ACHN (cell line): ENCODE measurements around the gene TOPBP1.
"Not testable (repeated sequence)": the region's sequence is repeated elsewhere in the genome, so short reads cannot be mapped to it uniquely, and the experiment has no call there.

ENCODE experiments used
- DNase-seq: peaks from one replicate; pipeline ENCODE4 v3.0.0-alpha.2; 2015
- in situ Hi-C: cut with HindIII; loops from 2 replicates; pipeline ENCODE4 v1.10.0; 2017; ENCODE audit warnings: low sequenced_read_pairs, low pct_ligation_motif_present, low pct_unique_long_range_greater_than_20kb

Gene TOPBP1

GRCh38 chr3:133676336-133677118 lies 14.8 kb upstream of the TOPBP1 start:
- in situ Hi-C loops = no loop called here
- DNase-seq = no peak

GRCh38 chr3:133675631-133676335 lies 14.0 kb upstream of the TOPBP1 start:
- in situ Hi-C loops = no loop called here
- no peak for DNase-seq

- DNase-seq = no peak
- in situ Hi-C loops = no loop called here
These were observed 12.7 kb upstream of the TOPBP1 start for GRCh38 chr3:133674290-133674919.

- DNase-seq = no peak
- in situ Hi-C loops = no loop called here
These were observed 12.0 kb upstream of the TOPBP1 start for GRCh38 chr3:133673746-133674145.

GRCh38 chr3:133672461-133672860 lies 10.7 kb upstream of the TOPBP1 start:
- in situ Hi-C loops = no loop called here
- no peak for DNase-seq

- DNase-seq = no peak
- in situ Hi-C loops = no loop called here
These were observed 8.8 kb upstream of the TOPBP1 start for GRCh38 chr3:133670525-133670995.

GRCh38 chr3:133669949-133670524 lies 8.3 kb upstream of the TOPBP1 start:
- DNase-seq = no peak
- in situ Hi-C loops = no loop called here

- DNase-seq = no peak
- in situ Hi-C loops = no loop called here
These were observed 5.4 kb upstream of the TOPBP1 start for GRCh38 chr3:133667118-133667517.

- DNase-seq, in situ Hi-C loops: not testable (repeated sequence)
These were observed 3.4 kb upstream of the TOPBP1 start for GRCh38 chr3:133665188-133665587.

GRCh38 chr3:133663569-133664313 lies 2.0 kb upstream of the TOPBP1 start:
- in situ Hi-C loops = no loop called here
- peak; percentile 64 for DNase-seq

- DNase-seq = peak; percentile 56
- in situ Hi-C loops = no loop called here
These were observed 524 bp upstream of the TOPBP1 start for GRCh38 chr3:133662278-133662651.

- in situ Hi-C loops = no loop called here
These were observed 1.9 kb downstream of the TOPBP1 start for GRCh38 chr3:133659806-133660205.

GRCh38 chr3:133655731-133656515 lies 5.8 kb downstream of the TOPBP1 start:
- in situ Hi-C loops = no loop called here
- DNase-seq = no peak

More at GRCh38 chr3:133659806-133660205, 1.9 kb downstream of the TOPBP1 start:
- no peak for DNase-seq

GRCh38 chr3:133649486-133650068 lies 12.2 kb downstream of the TOPBP1 start:
- in situ Hi-C loops = no loop called here

GRCh38 chr3:133644768-133645167 lies 17.0 kb downstream of the TOPBP1 start:
- peak; percentile 42 for DNase-seq
- in situ Hi-C loops = no loop called here

More at GRCh38 chr3:133649486-133650068, 12.2 kb downstream of the TOPBP1 start:
- DNase-seq = no peak

GRCh38 chr3:133643611-133644010 lies 18.1 kb downstream of the TOPBP1 start:
- DNase-seq = no peak
- in situ Hi-C loops = no loop called here

- in situ Hi-C loops = no loop called here
These were observed 20.5 kb downstream of the TOPBP1 start for GRCh38 chr3:133641254-133641653.

More at GRCh38 chr3:133641254-133641653, 20.5 kb downstream of the TOPBP1 start:
- no peak for DNase-seq
